HEK293 (cell line): ENCODE results near the gene RNF11.

Experiments
- CTCF ChIP-seq: fragments of 450-650 bp; formaldehyde crosslinking; IDR thresholded peaks from 2 replicates; pipeline ENCODE4 v1.5.1; 2016; ENCODE audit warnings: missing biosample characterization, missing genetic modification characterization
- ELK4 ChIP-seq: IDR thresholded peaks from 2 replicates; pipeline ENCODE4 v1.6.1; 2011; ENCODE audit warnings: mild to moderate bottlenecking, low read depth, low read length, borderline replicate concordance
- PBX3 ChIP-seq: sonication (generic); formaldehyde crosslinking; IDR thresholded peaks from 2 replicates; pipeline ENCODE4 v1.8.1; 2022; ENCODE audit warnings: mild to moderate bottlenecking, moderate library complexity, missing genetic modification reagents
- ZNF155 ChIP-seq: fragments of 450-650 bp; formaldehyde crosslinking; IDR thresholded peaks from 2 replicates; pipeline ENCODE4 v1.5.1; 2016; ENCODE audit warnings: missing biosample characterization, missing genetic modification characterization
- ZNF391 ChIP-seq: fragments of 450-650 bp; formaldehyde crosslinking; IDR thresholded peaks from 2 replicates; pipeline ENCODE4 v1.5.1; 2016; ENCODE audit warnings: low read depth, missing biosample characterization, missing genetic modification characterization, borderline replicate concordance
- ZNF433 ChIP-seq: fragments of 450-650 bp; formaldehyde crosslinking; IDR thresholded peaks from 2 replicates; pipeline ENCODE4 v1.5.1; 2016; ENCODE audit warnings: missing biosample characterization, missing genetic modification characterization, low read depth
- ZSCAN4 ChIP-seq: fragments of 450-650 bp; formaldehyde crosslinking; IDR thresholded peaks from 2 replicates; pipeline ENCODE4 v1.5.1; 2017; ENCODE audit warnings: missing biosample characterization, missing genetic modification characterization

GRCh38 chr1:51264451-51264850 is 28.4 kb downstream of the RNF11 start:
- TF ChIP-seq ELK4 (no peak), ZNF391 (tag by site-specific recombination) (no peak), PBX3 (CRISPR knock-in tag) (no peak), CTCF (tag by site-specific recombination) (no peak), ZNF155 (tag by site-specific recombination) (no peak), ZSCAN4 (tag by site-specific recombination) (no peak), ZNF433 (no peak)
